Gastrocnemius medialis (tissue), 4 donors: Measurements from ENCODE around the gene ZDHHC18.

Experiments used
- CTCF ChIP-seq, 5 experiments: fragments of 450-650 bp in 3 of 5; fragments of 200-600 bp in 2 of 5; sonication (generic) in 2 of 5; IDR thresholded peaks in 4 of 5; conservative IDR thresholded peaks in 1 of 5; 1 replicate in 4 of 5; 2 replicates in 1 of 5; pipeline ENCODE4 v1.5.1; 2016 to 2019; ENCODE audit warnings: antibody characterized with exemption in 5 of 5, mild to moderate bottlenecking in 3 of 5, moderate library complexity in 3 of 5
- POLR2A ChIP-seq, 2 donors: fragments of 450-650 bp; IDR thresholded peaks; one replicate each; pipeline ENCODE4 v1.6.1; 2017; ENCODE audit warnings: antibody characterized with exemption in 2 of 2, mild to moderate bottlenecking in 2 of 2, moderate library complexity in 2 of 2

GRCh38 chr1:26827663-26828062, 1.2 kb downstream of the ZDHHC18 start:
- TF ChIP-seq CTCF (IDR thresholded peaks at IDR 0.05 in 4 of 5, conservative IDR thresholded peaks at IDR 0.05 in 1 of 5) (no peak), POLR2A (IDR thresholded peaks at IDR 0.05) (no peak)
